Jurkat, Clone E6-1 (cell line): ENCODE measurements around the gene C3orf18. TPM values are rescaled to one million over a fixed set of nuclear protein-coding genes. Genes with fewer than 3 reads are reported as not detected.
A peak's percentile ranks its signal among the peaks of the same experiment; 100 is the strongest.

Experiments
- DNase-seq: peaks from one replicate; pipeline ENCODE4 v3.0.0-alpha.2; 2011; ENCODE audit warnings: low read depth, low spot score
- H3K4me3 ChIP-seq: 2 replicates; pipeline ENCODE4 v1.5.1; 2011; ENCODE audit warnings: mild to moderate bottlenecking, low read length, control low read depth, moderate library complexity
- polyA plus RNA-seq: library from polyadenylated mRNA; unstranded; fragments of >200 nt; gene quantifications from one replicate; pipeline ENCODE4 v1.2.1, GENCODE V29; 2012; ENCODE audit warnings: missing spikeins; ENCODE audit not compliant: insufficient read length, insufficient read depth

C3orf18 gene
- polyA plus RNA-seq, result 9.9 TPM

DNA sequence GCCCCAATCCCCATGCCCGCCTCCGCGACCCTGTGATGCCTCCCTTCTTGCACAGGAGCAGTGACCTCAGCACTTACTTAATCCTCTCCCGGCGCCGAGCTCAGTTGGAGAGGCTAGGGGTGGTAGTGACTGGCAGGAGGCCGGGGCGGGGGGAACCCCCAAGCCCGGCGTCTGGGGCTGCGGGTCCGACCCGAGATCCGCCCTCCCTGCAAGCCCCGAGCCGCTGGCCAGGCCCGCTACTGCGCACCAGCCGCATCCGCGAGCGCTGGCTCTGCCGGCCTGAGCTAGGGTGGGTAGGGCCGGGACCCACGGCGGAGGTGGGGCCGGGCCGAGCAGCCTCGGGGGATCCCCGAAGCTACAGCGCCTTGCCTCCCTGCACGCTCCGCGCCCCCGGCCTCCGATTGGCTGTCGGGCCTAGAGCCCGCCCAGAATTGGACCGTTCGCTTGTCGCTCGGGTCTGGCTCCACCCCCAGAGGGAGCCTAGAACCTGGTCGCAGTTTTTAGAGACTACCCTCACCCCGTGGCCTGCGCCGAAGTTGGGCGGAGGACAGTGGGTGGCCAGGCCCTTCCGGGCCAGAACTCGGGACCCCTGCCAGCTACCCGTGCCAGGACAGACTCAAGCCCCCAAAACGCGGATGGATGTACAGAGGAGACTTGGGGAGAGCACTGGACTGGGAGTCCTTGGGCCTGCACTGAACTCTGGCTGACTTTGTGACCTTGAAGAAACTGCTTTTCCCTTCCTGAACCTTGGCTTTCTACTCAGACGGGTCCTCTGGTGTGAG lies at the start of gene C3orf18:
C3orf18 (minus strand) TSS at position 362 of the 782 bp plus-strand sequence. CDS start 2,048 bp downstream, outside the sequence.
- DNase-seq, result peak; percentile 85
- peak within 1 kb of the TSS; percentile 66 for H3K4me3 ChIP-seq

DNA sequence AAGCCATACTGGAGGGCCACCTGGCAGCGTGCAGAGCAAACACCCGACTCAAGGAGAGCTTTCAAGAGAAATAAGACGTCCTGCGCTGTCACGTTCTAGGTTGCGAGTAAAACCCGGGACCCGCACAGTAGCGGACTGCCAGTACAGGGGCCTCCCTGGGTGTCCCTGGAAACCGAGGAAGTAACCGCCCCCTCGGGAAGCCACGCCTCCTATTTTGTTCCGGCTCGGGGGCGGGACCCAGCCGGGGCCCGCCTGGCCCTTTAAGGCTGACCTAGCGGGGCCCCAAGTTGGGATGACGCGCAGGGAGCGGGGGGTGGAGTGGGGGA lies 49.2 kb upstream of the C3orf18 start:
- DNase-seq, result peak; percentile 94

DNA sequence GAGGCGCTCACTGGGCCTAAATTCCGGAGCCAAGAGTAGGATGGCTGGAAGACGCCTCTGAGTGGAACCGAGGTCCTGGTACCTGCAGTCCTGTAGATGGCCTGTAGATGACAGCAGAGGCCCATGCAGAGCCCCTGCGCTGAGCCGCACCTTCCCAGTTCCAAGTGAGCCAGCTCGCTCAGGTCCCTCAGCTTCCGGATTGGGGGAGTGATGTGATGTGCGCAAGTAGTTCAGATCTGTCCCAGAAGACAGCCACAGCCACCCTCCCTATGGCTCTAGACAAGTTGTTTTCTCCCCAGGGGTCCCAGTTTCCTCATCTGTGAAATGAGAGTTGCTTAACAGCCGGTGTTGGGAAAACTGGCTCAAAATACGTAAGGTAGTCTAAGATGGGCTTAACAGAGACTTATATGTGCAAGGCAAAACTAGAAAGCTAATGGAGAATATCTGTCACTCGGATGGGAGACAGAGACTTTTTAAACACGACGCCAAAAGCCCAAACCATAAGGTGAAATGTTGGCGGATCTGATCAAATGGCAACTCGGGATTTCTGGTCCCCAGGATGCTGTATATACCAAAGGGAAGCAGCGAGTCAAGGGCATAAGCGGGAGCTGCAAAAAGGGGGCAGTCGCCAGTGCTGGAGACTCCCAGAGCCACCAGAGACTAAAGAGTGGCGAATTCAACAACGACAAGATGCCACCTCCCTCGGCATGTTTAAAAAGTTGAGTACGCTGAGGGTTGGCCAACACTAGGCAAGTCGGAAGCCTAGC lies 48.6 kb upstream of the C3orf18 start:
- DNase-seq, result peak; percentile 82

More for the DNA sequence above, 49.2 kb upstream of the C3orf18 start:
- H3K4me3 ChIP-seq, result peak overlapping the region; percentile 68

DNA sequence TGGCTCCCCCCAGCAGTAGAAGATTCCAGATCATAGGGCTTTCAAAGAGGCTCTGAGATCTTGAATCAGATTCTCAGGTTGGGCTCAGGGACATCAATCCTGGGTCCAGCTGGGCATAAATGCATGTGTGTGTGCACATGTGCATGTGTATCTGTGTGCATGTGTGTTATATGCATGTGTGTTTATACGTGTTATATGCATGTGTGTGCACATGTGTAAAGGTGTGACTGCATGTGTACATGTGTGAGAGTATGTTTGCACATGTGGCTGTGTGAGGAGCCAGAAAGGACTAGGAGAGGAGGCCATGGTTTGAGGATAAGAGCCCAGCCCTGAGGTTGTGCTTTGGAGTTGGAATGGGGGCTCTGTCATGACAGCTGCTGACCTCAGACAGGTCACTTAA lies 47.6 kb upstream of the C3orf18 start:
- no peak overlapping the region for H3K4me3 ChIP-seq
- DNase-seq, result no peak

More for the DNA sequence above, 48.6 kb upstream of the C3orf18 start:
- H3K4me3 ChIP-seq, result peak overlapping the region; percentile 68

DNA sequence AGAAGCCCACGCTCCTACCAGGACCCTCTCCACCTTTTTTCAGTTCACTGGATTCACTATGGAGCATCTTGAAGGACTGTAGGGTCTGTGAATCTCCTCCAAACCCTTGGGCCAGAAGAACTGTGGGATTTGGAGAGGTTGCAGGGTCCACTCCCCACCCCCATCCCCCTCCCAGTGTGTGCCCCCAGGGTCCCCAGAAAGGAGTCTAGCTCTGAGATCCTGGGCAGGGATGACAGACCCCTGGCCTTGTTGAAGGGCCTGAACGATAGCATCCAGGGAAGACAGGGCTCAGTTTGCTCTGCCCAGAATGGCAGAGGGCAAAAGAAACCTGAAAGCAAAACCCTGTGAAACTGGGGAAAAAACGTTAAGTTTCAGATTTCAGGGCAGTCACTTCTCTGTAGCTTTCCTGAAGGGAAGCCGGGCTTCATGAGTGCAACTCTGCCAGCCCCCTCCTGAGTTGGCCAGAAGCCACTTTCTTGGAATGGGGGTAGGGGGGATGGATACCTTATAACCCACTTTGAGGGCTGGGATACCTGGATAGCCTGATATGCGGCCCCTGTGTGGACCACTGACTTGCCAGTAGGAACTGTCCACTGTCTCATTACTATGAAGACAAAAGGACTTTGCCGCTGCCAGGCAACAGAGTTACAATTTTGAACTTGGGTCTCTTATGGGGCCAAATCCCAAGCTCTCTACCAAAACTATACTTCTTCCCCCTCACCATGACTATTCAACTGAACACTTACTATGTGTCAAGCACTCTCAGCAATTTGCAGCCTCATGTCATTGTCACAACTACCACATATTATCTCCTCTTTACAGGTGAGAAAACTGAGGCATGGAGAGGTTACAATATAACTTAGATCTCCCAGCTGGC lies 45.7 kb upstream of the C3orf18 start:
- H3K4me3 ChIP-seq, result no peak overlapping the region
- DNase-seq, result no peak

DNA sequence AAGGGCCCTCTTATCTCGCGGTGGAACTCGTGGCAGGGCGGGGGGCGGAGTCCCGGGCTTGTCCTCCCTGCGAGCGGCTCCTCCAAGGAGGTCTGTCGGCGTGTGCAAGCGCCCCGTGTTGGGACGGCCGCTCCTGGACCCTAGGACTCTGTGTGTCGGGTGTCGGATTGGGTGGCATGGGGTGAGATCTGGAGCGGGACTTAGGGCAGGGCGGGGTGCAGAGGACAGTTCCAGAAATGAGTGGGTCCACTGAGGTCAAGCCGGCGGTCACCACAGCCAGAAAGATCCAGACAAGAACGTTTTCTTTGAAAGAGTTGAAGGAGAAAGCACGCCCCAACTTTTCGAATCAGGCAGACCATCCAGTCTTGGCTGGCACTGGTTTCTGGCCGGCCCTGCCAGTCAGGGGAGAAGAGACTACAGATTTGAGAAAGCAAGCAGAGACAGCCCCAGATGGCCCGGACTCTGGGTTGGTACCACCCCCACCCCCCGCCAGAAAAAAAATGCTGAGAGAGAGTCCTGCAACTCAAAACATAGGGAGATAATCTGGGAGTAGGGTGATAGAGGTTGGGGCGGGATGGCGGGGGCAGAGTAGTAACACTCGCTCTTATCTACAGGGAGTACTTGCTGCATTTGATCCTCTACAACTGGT lies 44.8 kb upstream of the C3orf18 start:
- DNase-seq, result no peak
- peak overlapping the region; percentile 66 for H3K4me3 ChIP-seq

DNA sequence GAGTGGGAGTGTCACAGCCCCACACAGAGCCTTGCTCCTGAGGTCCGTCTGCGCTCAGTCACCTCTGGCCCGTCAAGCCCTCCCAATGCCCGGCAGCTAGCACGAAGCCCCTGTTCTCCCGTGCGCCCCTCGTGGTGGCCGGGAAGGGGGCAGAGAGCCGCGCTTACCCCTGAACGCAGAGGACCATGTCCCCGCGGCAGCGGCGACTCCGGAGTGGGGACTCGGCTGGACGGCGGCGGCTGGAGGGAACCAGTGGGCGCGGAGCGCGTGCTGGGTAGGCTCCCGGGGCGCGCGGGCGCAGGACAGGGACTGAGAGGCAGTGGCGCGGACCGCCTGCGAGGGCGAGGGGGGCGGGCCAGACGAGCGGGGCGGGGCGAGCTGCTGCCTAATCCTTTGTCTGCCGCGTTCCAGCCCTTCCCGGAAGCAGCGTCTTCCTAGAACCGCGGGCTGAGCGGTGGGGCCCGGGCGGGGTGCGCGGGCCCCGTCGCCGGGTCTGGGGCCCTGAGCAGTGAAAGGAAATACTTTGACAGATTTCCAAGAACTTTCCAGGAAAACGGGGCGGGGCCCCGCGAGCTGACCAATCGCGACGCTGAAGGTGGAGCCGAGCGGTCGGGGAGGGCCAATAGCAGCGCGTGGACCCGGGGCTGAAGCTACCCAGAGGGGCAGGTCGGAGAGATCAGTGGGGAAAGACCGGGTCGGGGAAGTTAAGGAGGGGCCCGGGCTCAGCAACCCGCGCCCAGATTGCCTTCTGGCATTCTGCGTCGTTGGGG lies 44.1 kb upstream of the C3orf18 start, which contains the start of gene CISH:
CISH (minus strand) TSS at position 311 of the 770 bp plus-strand sequence; CDS start at position 187, 124 bp downstream.
- H3K4me3 ChIP-seq, result peak within 1 kb of the TSS; percentile 66
- peak; percentile 74 for DNase-seq

DNA sequence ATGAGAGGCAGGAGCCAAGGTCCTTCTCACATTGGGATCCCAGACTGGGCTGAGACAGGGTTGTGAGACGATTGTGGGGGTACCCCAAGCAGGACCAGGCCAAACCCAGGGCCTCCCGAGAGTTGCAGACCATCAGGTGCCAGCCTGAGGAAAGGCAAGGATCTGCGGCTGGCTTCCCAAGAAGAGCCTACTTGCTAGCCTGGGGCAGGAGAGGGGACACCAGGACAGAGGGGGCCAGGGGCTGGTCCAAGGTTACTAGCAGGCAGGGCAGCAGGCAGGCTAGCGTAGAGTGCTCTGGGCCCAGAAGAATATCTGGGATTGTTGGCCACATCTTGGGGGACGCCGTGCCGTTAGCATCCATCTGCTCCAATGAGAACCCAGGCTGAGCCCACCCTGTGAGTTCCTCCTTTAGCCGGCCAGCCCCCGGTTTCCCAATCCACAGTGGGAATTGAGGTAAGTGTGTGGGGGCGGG lies 43.5 kb upstream of the C3orf18 start:
- no peak for DNase-seq
- peak overlapping the region; percentile 66 for H3K4me3 ChIP-seq

DNA sequence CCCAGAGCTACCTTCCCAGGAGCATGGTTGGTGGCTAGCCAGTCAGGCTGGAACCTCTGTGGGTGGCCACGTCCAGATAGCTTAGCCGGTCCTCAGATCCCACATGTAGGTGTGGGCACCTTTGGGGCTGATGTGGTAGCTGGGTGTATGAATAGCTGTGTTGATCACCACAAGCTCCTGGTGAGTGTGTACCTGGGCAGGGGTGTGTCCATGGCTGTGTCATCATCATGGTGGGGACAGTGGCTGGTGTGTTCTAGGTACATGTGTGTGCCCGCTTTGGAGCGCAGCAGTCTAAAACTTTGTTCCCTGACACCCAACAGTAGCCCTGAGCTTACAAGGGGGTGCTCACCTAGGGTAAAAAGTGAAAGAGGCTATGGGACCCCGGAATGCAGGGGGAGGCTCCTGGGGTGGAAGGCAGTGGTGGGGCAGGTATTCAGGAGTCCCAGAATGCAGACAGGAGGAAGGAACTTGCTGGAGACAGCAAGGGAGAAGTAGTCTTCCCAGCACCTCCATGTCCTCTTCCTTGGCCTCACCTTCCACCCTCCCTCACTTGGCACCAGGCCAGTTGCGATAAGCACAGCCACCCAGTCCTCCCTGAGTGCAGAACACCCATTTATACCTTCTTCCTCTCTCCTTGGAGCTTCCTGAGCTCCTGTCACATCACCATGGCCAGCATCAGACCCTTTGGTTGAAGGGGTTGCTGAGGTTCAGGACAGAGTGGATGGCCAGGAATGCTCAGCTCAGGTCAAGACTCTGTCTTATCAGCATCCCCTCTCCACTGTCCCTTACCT lies 42.8 kb upstream of the C3orf18 start:
- DNase-seq, result no peak
- peak overlapping the region; percentile 66 for H3K4me3 ChIP-seq

DNA sequence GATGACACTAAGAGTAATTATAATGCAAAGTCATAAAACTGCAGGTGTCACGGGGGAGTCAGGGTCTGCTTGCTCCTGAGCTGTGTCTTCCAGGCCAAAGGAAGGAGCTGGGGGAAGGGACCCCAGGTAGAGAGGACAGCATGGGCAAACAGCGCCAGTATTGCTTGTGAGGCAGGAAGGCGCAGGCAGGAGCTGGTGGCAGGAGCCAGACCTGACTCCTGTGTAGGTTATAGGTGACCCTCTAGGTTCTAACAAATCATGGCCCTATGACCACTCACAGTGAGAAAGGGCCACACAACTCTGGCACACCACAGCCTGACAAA lies 42.2 kb upstream of the C3orf18 start:
- DNase-seq, result no peak
- H3K4me3 ChIP-seq, result no peak overlapping the region

DNA sequence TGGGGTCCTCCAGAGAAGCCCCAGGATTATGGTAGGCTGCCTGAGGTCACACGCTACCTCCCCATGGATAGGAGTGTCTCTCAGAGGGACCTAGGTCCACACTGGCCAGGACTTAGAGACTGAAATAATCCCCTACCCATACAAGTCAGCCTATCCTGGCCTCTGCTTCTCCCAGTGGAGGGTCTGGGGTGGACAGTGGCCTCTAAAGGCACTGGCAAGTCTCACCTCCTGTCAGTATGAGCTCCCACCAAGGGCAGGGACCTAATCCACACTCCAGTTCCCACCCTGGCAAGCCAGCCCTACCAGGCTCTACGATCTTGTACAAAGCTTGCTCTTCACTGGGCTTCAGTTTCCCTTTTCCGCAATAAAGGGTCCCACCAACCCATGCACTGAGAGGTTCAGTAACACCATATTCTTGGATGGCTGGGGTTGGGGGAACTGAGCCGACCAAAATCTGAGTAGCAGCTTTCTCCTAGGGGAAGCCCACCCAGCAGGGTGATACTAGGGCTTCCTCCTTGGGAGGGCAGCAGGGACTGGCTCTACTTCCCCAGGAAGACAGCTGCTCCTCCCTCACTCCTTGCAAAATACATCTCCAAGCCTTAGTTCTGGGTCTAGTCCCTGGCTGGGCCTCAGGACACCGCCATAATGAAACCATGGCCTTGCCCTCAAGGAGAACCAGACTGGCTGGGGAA lies 41.7 kb upstream of the C3orf18 start:
- no peak for DNase-seq
- H3K4me3 ChIP-seq, result no peak overlapping the region

DNA sequence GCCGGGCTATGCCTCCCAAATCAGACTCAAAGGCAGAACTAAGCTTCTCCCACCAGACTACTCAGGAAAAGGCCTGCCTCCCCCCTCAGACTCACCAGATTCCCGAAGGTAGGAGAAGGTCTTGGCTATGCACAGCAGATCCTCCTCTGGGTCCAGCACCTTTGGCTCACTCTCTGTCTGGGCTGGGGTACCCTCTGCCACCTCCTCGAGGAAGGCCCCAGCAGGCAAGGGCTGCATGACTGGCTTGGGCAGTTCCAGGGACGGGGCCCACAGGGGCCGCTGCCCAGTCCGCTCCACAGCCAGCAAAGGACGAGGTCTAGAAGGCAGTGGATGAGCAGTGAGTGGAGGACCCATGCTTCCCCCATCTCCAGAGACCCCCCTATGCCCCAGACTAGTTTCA lies 40.7 kb upstream of the C3orf18 start:
- DNase-seq, result no peak
- no peak overlapping the region for H3K4me3 ChIP-seq

DNA sequence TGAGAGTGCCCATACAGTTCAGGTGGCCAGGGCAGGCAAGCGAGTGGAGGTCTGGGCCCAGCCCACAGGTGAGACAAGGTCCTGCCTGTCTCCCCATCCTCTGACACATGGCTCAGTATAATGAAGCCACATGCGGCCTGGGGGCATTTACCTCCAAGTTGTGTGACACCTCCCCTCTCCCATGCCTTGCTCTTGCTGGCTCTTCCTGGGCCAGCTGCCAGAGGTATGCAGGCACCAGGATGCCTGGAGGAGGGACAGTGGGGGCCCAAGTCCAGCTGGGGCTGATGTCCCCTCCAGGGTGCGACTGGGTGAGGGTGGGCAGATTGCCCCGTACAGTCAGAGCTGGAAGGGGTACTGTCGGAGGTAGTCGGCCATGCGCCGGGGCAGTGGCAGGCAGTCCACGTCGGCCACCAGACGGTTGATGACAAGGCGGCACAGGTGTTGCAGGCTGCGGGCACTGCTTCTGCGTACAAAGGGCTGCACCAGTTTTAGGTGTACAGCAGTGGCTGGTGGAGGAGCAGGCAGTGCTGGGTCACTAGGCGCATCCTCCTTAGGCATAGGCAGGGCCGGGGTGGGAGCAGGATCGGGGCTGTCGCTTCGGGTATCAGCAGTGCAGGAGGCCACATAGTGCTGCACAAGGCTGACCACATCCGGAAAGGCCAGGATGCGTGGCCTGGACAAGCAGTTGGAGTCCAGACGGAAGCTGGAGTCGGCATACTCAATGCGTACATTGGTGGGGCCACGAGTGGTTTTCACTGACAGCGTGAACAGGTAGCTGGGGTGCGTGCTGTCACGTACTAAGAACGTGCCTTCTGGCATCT lies 39.9 kb upstream of the C3orf18 start:
- no peak overlapping the region for H3K4me3 ChIP-seq
- no peak for DNase-seq

DNA sequence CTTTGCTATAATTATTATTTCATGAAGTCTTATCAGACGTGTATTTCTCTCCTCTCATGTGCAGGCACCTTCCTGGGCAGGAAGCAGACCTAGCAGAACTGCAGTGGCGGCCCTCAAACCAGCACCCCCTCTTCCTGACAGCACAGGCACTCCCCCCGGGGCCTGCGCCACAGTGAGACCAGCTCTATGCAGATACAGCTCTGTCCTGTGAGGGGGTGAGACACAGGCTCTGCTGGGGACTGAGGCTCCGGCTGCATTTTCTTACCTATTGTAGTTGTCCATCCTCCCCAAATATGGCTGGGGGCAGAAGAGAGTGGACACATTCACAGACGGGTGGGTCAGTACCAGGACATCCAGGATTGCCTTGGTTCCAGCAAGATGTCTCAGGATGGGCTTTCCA lies 39.0 kb upstream of the C3orf18 start:
- no peak for DNase-seq
- H3K4me3 ChIP-seq, result no peak overlapping the region

DNA sequence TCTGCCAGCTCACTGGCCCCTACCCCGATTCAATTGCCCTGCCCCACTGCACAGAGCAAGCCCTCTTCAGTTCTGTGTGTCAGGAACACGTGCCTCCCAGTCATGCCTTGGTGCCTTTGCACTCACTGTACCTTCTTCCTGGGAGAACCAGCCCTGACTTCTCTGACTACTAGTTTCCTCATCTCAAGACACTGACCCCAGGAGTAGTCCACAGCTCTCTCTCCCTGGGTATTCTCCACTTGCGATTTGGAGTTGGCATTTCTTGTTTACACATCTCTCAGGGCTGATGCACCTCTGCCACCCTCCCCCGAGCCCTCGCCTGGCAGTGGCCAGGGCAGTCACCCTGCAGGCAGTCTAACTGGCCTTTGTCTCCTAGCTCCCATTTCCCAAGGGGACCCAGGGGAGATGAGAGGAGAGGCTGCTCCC lies 38.4 kb upstream of the C3orf18 start:
- H3K4me3 ChIP-seq, result no peak overlapping the region
- DNase-seq, result no peak
